CD4-positive, alpha-beta memory T cell (primary cell): ENCODE measurements around the gene CHPF2. TPM values are rescaled to one million over a fixed set of nuclear protein-coding genes. Genes with fewer than 3 reads are reported as not detected.

Source experiments
- CTCF ChIA-PET: fragments of 350-600 bp; sonication (Branson Sonifier 250); formaldehyde crosslinking; loops from one replicate; lab custom pipeline; 2021; ENCODE audit warnings: inconsistent platforms; ENCODE audit not compliant: partially characterized antibody; lab: Charles Lee
- POLR2A ChIA-PET: fragments of 350-600 bp; sonication (Branson Sonifier 250); formaldehyde crosslinking; loops from one replicate; lab custom pipeline; 2021; ENCODE audit not compliant: partially characterized antibody; lab: Charles Lee
- DNase-seq, 5 donors: peaks; one replicate each; pipeline versions ENCODE4 v3.0.0 to v3.0.0-alpha.2; 2020 to 2022; ENCODE audit warnings: mixed read lengths in 1 of 5
- H3K27ac ChIP-seq: one replicate; pipeline ENCODE4 v1.7.0; 2013; ENCODE audit warnings: low read depth, low read length
- H3K27me3 ChIP-seq: 2 replicates; pipeline ENCODE4 v1.7.0; 2013; ENCODE audit warnings: mild to moderate bottlenecking, low read length, moderate library complexity; ENCODE audit not compliant: insufficient read depth
- H3K36me3 ChIP-seq: 2 replicates; pipeline ENCODE4 v1.7.0; 2013; ENCODE audit warnings: mild to moderate bottlenecking, low read length, moderate library complexity; ENCODE audit not compliant: insufficient read depth
- H3K4me1 ChIP-seq: 2 replicates; pipeline ENCODE4 v1.7.0; 2013; ENCODE audit warnings: mild to moderate bottlenecking, low read length, moderate library complexity; ENCODE audit not compliant: insufficient read depth
- H3K4me3 ChIP-seq, 2 donors: one replicate each; pipeline ENCODE4 v1.7.0; 2013; ENCODE audit warnings: low read length in 2 of 2, mild to moderate bottlenecking in 1 of 2
- H3K9me3 ChIP-seq, 2 donors: one replicate each; pipeline ENCODE4 v1.7.0; 2013; ENCODE audit warnings: low read length in 2 of 2, control low read depth in 1 of 2; ENCODE audit not compliant: control insufficient read depth in 1 of 2
- H3K27ac Mint-ChIP-seq, 7 donors: one replicate each; pipeline ENCODE4 v1.8.0; 2020 to 2021; ENCODE audit warnings: mixed read lengths in 7 of 7, mild to moderate bottlenecking in 6 of 7, inconsistent platforms in 3 of 7, moderate library complexity in 3 of 7
- H3K27me3 Mint-ChIP-seq, 2 donors: one replicate each; pipeline ENCODE4 v1.8.0; 2020 to 2021; ENCODE audit warnings: mixed read lengths in 2 of 2
- H3K36me3 Mint-ChIP-seq, 2 donors: one replicate each; pipeline ENCODE4 v1.8.0; 2020 to 2021; ENCODE audit warnings: mixed read lengths in 2 of 2, inconsistent platforms in 1 of 2, mild to moderate bottlenecking in 1 of 2
- H3K4me1 Mint-ChIP-seq, 4 donors: one replicate each; pipeline ENCODE4 v1.8.0; 2020 to 2021; ENCODE audit warnings: mixed read lengths in 4 of 4, mild to moderate bottlenecking in 1 of 4
- H3K4me3 Mint-ChIP-seq, 8 donors: one replicate each; pipeline ENCODE4 v1.8.0; 2020 to 2021; ENCODE audit warnings: mixed read lengths in 8 of 8, mild to moderate bottlenecking in 7 of 8, moderate library complexity in 6 of 8, inconsistent platforms in 3 of 8
- H3K9me3 Mint-ChIP-seq, 8 donors: one replicate each; pipeline ENCODE4 v1.8.0; 2020 to 2021; ENCODE audit warnings: mixed read lengths in 8 of 8, mild to moderate bottlenecking in 5 of 8, inconsistent platforms in 3 of 8, moderate library complexity in 1 of 8
- intact Hi-C: fragments of 100-400 bp; cut with micrococcal nuclease; formaldehyde crosslinking; loops from one replicate; pipeline ENCODE4 v1.15.1; 2023
- polyA plus RNA-seq, 2 donors: library from polyadenylated mRNA; unstranded; fragments of 300-500 nt; fragmentation: Illumina TruSeq; gene quantifications; one replicate each; pipeline ENCODE4 v1.2.3, GENCODE V29; 2021
- total RNA-seq, 2 experiments: library from RNA; stranded (reverse); gene quantifications; one replicate each; pipeline ENCODE4 v1.2.3, GENCODE V29; 2021

Gene CHPF2
- total and polyA plus RNA-seq, 4 experiments from 2014 or later: 25.3 to 52.3 (median 40.4) TPM

DNA sequence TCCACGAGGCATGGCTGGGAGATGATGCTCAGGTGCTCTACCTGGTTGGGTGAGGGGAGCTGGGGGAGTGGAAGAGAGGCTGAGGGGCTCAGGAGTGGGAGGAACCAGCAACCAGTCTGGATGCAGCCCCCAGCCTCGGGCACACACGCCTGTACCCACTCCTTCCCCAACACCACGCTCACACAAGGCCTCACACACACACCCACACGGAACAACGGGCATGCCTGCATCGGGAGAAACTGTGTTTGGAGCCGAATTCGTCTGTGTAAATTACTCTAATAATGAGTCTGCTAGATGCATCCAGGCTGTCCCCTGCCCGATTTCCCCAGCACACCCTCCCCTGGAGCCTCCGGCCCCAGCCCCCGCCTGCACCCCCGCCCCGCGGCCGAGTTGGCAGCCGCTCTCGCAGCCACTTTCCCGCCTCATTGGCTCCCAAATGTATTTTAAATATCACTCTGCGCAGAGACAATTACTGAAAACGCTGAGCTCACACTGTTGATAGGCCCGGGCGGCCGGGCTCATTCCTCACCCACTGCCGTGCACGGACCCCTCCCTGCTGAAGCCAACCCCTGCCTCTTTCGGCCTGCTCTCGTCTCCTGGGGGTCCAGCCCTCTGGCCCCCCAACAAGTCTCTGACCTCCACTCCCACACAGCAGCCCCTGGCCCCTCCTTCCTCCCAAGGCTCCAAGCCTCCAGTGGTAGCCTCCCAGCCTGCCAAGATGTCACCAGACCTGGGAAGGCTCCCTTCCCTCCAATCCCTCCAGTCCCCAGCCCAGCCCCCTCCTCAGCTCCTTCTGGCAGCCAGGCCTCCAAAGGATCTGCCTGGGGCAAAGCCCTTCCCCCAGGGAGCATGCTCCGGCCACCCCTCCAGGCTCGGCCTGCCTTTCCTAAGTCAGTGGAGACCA lies 33.1 kb upstream of the CHPF2 start:
- no peak overlapping the region for H3K27ac ChIP-seq
- ChIA-PET POLR2A (interaction anchor here (0.5 to 1.2 kb wide), 2 partner anchors 15 to 30 kb away, joined by 3 to 4 read pairs; no protein-coding TSS in a partner anchor), CTCF (no interaction called here)
- H3K9me3 ChIP-seq: no peaks in the 10 kb centered on the region
- intact Hi-C loops: no loop called here
- Mint-ChIP-seq H3K9me3 (no peaks in the 10 kb centered on the region), H3K4me1 (peaks cover under 1 to 10% (median 9%) of the 10 kb centered on the region in 4 donors), H3K27ac (peak overlapping the region in 2 of 7 donors; percentile 24 to 46), H3K4me3 (no peak overlapping the region), H3K36me3 (no peaks in the 10 kb centered on the region), H3K27me3 (no peaks in the 10 kb centered on the region)
- peaks cover 16% of the 10 kb centered on the region for H3K4me1 ChIP-seq
- peaks cover 9% of the 10 kb centered on the region for H3K27me3 ChIP-seq
- no peaks in the 10 kb centered on the region for H3K36me3 ChIP-seq
- DNase-seq: no peak
- no peak overlapping the region for H3K4me3 ChIP-seq

DNA sequence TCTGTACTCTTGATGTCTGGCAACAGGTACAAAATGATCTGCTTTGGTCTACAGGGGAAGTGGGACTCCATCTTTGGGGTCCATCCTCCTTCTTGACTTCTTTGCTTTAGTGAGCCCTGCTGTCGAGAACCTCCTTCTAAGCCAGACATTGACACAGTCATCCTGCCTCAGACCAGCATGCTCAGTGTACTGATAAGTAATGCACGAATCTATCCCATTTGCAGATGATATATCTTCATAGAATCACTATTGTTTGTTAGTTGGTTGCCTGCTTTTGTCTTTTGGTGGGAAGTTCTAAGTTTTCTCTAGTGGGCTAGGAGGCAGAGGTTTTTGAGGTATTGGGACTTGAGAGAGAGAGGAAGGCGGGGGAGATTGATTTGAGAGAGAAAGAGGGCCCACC lies 30.9 kb upstream of the CHPF2 start:
- no peaks in the 10 kb centered on the region for H3K36me3 Mint-ChIP-seq
- intact Hi-C loops: no loop called here
- no peak overlapping the region for H3K4me3 ChIP-seq
- H3K36me3 ChIP-seq: no peaks in the 10 kb centered on the region
- no peaks in the 10 kb centered on the region for H3K27me3 Mint-ChIP-seq
- H3K4me1 ChIP-seq: peaks cover 14% of the 10 kb centered on the region
- peaks cover 1% of the 10 kb centered on the region for H3K27me3 ChIP-seq
- no peak for DNase-seq
- H3K27ac Mint-ChIP-seq: peak overlapping the region in 2 of 7 donors; percentile 13 to 63
- no peaks in the 10 kb centered on the region for H3K9me3 Mint-ChIP-seq
- ChIA-PET CTCF (no interaction called here), POLR2A (no interaction called here)
- H3K4me3 Mint-ChIP-seq: no peak overlapping the region
- H3K9me3 ChIP-seq: no peaks in the 10 kb centered on the region
- H3K4me1 Mint-ChIP-seq: peaks cover 3 to 15% (median 10%) of the 10 kb centered on the region in 4 donors
- no peak overlapping the region for H3K27ac ChIP-seq

DNA sequence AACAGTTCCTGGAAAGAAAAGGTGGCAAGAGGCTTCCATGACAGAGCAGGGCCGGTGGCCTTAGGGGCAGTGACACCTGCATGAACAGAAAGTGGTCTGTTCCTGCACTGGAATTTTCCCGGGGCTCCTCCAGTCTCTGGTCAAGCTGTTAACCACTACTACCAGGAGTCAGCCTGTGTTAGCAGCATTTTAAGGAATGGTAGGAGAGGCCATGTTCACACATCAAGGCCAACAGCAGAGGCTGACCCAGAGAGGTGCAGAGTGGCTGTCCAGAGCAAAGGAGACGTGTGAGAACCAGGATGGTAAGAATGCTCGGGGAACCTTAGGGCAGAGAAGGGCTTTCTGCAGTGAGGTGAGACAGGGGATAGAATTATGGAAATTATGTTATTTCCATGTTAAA lies 30.5 kb upstream of the CHPF2 start:
- Histone ChIP-seq H3K27me3 (no peaks in the 10 kb centered on the region), H3K36me3 (no peaks in the 10 kb centered on the region), H3K4me3 (no peak overlapping the region), H3K27ac (no peak overlapping the region), H3K9me3 (no peaks in the 10 kb centered on the region), H3K4me1 (peaks cover 18% of the 10 kb centered on the region)
- intact Hi-C loops: no loop called here
- H3K4me1 Mint-ChIP-seq: peaks cover 6 to 20% (median 14%) of the 10 kb centered on the region in 4 donors
- no peak overlapping the region for H3K4me3 Mint-ChIP-seq
- H3K36me3 Mint-ChIP-seq: no peaks in the 10 kb centered on the region
- H3K27me3 Mint-ChIP-seq: no peaks in the 10 kb centered on the region
- H3K9me3 Mint-ChIP-seq: no peaks in the 10 kb centered on the region
- CTCF ChIA-PET: no interaction called here
- DNase-seq: no peak
- POLR2A ChIA-PET: no interaction called here
- H3K27ac Mint-ChIP-seq: peak overlapping the region in 2 of 7 donors; percentile 21 to 22

DNA sequence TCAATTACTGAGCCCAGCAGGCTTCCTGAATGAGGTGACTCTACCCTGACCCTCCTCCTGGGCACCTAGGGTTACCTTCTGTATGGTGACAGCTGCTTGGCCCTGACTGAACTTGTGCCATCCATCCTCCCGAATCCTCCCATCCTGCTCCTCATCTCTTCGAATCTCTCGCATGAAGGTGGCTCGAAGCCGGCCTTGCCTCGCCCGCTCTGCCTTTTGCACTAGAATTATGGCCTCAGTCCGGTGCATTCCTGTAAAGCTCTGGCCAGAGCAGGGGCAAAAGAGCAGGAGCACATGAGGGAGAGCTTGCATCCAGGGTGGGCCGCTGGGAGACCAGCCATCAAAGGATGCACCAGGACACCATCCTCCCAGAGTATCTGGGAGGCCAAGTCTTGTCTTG lies 29.4 kb upstream of the CHPF2 start:
- Mint-ChIP-seq H3K9me3 (no peaks in the 10 kb centered on the region), H3K27me3 (no peaks in the 10 kb centered on the region), H3K36me3 (no peaks in the 10 kb centered on the region), H3K27ac (peak overlapping the region in 1 of 7 donors; percentile 32), H3K4me1 (peaks cover 17 to 30% (median 25%) of the 10 kb centered on the region in 4 donors), H3K4me3 (no peak overlapping the region)
- ChIA-PET POLR2A (no interaction called here), CTCF (no interaction called here)
- no peak overlapping the region for H3K27ac ChIP-seq
- no peaks in the 10 kb centered on the region for H3K27me3 ChIP-seq
- H3K36me3 ChIP-seq: no peaks in the 10 kb centered on the region
- H3K4me3 ChIP-seq: no peak overlapping the region
- no peak for DNase-seq
- H3K9me3 ChIP-seq: no peaks in the 10 kb centered on the region
- H3K4me1 ChIP-seq: peaks cover 29% of the 10 kb centered on the region
- intact Hi-C loops: no loop called here

DNA sequence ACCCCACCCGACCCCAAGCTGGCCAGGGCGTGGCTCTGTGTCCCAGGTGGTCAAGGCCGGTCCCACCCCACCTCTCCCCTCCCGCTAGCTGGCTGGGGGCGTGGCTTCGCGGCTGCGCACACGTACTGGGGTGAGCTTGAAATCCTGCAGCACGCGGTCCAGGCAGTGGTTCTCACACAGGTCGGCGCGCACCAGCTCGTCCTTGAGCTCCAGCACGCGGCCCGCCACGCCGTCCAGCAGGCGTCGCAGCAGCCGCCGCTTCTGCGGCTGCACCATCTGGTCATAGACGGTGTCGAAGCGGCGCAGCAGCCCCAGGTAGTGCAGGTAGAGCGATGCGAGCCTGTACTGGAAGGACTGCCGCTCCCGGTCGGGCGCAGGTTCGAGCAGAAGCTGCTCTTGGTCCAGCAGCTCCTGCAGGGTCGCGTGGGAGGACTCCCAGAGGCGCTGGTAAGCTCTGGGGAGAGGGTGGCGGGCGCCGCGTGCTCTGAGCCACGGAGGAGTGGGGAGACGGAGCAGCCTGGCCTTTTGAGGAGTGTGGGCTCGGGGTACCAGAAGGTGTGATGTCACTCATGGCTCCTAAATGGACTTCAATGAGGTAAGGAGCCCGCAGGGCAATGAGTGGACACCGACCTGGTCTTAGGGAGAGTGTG lies 27.8 kb upstream of the CHPF2 start:
- no peaks in the 10 kb centered on the region for H3K27me3 Mint-ChIP-seq
- Histone ChIP-seq H3K27me3 (no peaks in the 10 kb centered on the region), H3K27ac (no peak overlapping the region), H3K4me1 (peaks cover 37% of the 10 kb centered on the region), H3K9me3 (no peaks in the 10 kb centered on the region), H3K36me3 (no peaks in the 10 kb centered on the region), H3K4me3 (no peak overlapping the region)
- no peaks in the 10 kb centered on the region for H3K36me3 Mint-ChIP-seq
- POLR2A ChIA-PET: interaction anchor here (0.7 to 1.2 kb wide), 2 partner anchors 23 to 40 kb away, joined by 3 read pairs; no protein-coding TSS in a partner anchor
- no peak for DNase-seq
- peaks cover 25 to 44% (median 36%) of the 10 kb centered on the region in 4 donors for H3K4me1 Mint-ChIP-seq
- intact Hi-C loops: loop anchor here (5.0 kb wide), 1 partner anchor 43 kb away; the partner anchor contains the start of gene SMARCD3
- peak overlapping the region in 1 of 8 donors; percentile 54 for H3K4me3 Mint-ChIP-seq
- CTCF ChIA-PET: interaction anchor here (1.3 kb wide), 2 partner anchors 40 to 41 kb away, joined by 4 read pairs; no protein-coding TSS in a partner anchor
- peak overlapping the region in 5 of 7 donors; percentile 19 to 99 (median 75) for H3K27ac Mint-ChIP-seq
- H3K9me3 Mint-ChIP-seq: no peaks in the 10 kb centered on the region

DNA sequence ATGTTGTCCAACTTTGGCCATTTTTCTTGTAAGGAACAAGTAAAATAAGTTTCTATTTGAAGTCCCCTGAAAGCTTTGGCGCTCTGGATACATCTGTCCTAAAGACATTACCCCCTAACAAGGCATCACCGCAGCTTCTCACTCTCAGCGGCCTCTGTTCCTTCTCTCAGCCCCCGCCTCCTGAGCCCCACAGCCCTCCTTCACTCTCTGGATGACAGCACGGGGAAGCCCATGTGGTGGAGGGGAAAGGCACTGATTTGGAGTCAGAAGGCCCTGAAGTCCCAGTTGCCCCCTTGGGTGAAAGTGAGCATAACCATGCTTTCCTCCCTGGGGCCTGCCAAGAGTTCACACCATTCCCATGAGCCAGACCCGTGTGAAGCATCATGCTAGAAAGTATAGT lies 26.6 kb upstream of the CHPF2 start:
- peaks cover 27 to 56% (median 40%) of the 10 kb centered on the region in 4 donors for H3K4me1 Mint-ChIP-seq
- peak overlapping the region in 4 of 8 donors; percentile 52 to 72 (median 56) for H3K4me3 Mint-ChIP-seq

More for the DNA sequence above, 26.6 kb upstream of the CHPF2 start:
- no peak for DNase-seq
- no peaks in the 10 kb centered on the region for H3K27me3 Mint-ChIP-seq
- H3K9me3 ChIP-seq: no peaks in the 10 kb centered on the region
- no peaks in the 10 kb centered on the region for H3K9me3 Mint-ChIP-seq
- H3K4me3 ChIP-seq: no peak overlapping the region
- no peaks in the 10 kb centered on the region for H3K27me3 ChIP-seq
- no peaks in the 10 kb centered on the region for H3K36me3 ChIP-seq
- peak overlapping the region; percentile 57 for H3K27ac ChIP-seq
- peak overlapping the region; percentile 30 to 99 (median 98) for H3K27ac Mint-ChIP-seq
- peaks cover 1 to 2% of the 10 kb centered on the region in 2 donors for H3K36me3 Mint-ChIP-seq
- ChIA-PET CTCF (interaction anchor here (2.9 kb wide), 1 partner anchor 38 kb away, joined by 26 read pairs; no protein-coding TSS in a partner anchor), POLR2A (interaction anchor here (1.0 to 2.7 kb wide), 3 partner anchors 21 to 74 kb away, joined by 3 to 25 read pairs (median 8); partner anchors contain the start of gene ABCF2)
- intact Hi-C loops: loop anchor here (5.0 kb wide), 1 partner anchor 42 kb away; the partner anchor contains the start of gene SMARCD3
- peaks cover 37% of the 10 kb centered on the region for H3K4me1 ChIP-seq
